Testis (tissue), 3 donors: Measurements from ENCODE around the gene ANO9. TPM values are rescaled to one million over a fixed set of nuclear protein-coding genes. Genes with fewer than 3 reads are reported as not detected.

Experiments used
- DNase-seq: peaks from one replicate; pipeline ENCODE4 v3.0.0-alpha.2; 2019
- H3K27ac ChIP-seq, 2 donors: fragments of 200-600 bp; sonication (generic); one replicate each; pipeline ENCODE4 v1.5.1; 2019
- H3K27me3 ChIP-seq: fragments of 200-600 bp; sonication (generic); one replicate; pipeline ENCODE4 v1.5.1; 2019
- H3K36me3 ChIP-seq: fragments of 200-600 bp; sonication (generic); one replicate; pipeline ENCODE4 v1.5.1; 2017; ENCODE audit warnings: low read depth; ENCODE audit errors: missing control alignments
- H3K4me1 ChIP-seq: fragments of 200-600 bp; sonication (generic); one replicate; pipeline ENCODE4 v1.5.1; 2019
- H3K4me3 ChIP-seq, 2 donors: fragments of 200-600 bp; sonication (generic); one replicate each; pipeline ENCODE4 v1.5.1; 2017 to 2019
- H3K9me3 ChIP-seq: fragments of 200-600 bp; sonication (generic); one replicate; pipeline ENCODE4 v1.5.1; 2017
- CTCF ChIP-seq, 3 experiments: fragments of 450-650 bp in 2 of 3; fragments of 200-600 bp in 1 of 3; sonication (generic) in 1 of 3; IDR thresholded peaks; one replicate each; pipeline ENCODE4 v1.5.1; 2016 to 2019; ENCODE audit warnings: antibody characterized with exemption in 3 of 3, mild to moderate bottlenecking in 2 of 3, moderate library complexity in 1 of 3
- POLR2A ChIP-seq: fragments of 450-650 bp; IDR thresholded peaks from one replicate; pipeline ENCODE4 v1.6.1; 2017; ENCODE audit warnings: antibody characterized with exemption, mild to moderate bottlenecking, moderate library complexity
- WGBS, 2 donors: methylation state at CpG; one replicate each; pipeline ENCODE4 v1.1.5; 2018; 5-methylcytosine and 5-hydroxymethylcytosine counted together
- intact Hi-C: fragments of 100-400 bp; cut with DNase I; formaldehyde crosslinking; loops from one replicate; pipeline ENCODE4 v1.15.1; 2023; ENCODE audit warnings: low total_unique reads
- polyA plus RNA-seq: library from polyadenylated mRNA; stranded (reverse); fragments of 350-450 nt; fragmentation: Illumina TruSeq; extraction: RNeasy Lipid Tissue Mini Kit (QIAGEN cat#74804); gene quantifications from one replicate; pipeline ENCODE4 v1.2.3, GENCODE V29; 2014; ENCODE audit warnings: low read depth, low replicate concordance; ENCODE audit not compliant: insufficient read depth
- total RNA-seq, 2 donors: library from RNA; depleted of rRNA; stranded (reverse); fragments of >200 nt; gene quantifications; one replicate each; pipeline ENCODE4 v1.2.3, GENCODE V29; 2016

The ANO9 gene
- total and polyA plus RNA-seq, 3 donors from 2014 or later = 1.6 to 2.9 (median 1.9) TPM

GRCh38 chr11:441043-441417, 781 bp downstream of the ANO9 start:
- Histone ChIP-seq H3K27ac (no peak overlapping the region), H3K4me3 (no peak overlapping the region), H3K9me3 (no peaks in the 10 kb centered on the region), H3K27me3 (no peaks in the 10 kb centered on the region), H3K36me3 (no peaks in the 10 kb centered on the region), H3K4me1 (peaks cover 16% of the 10 kb centered on the region)
- no peak for DNase-seq
- TF ChIP-seq CTCF (IDR thresholded peaks at IDR 0.05) (no peak), POLR2A (no peak)
- intact Hi-C loops = no loop called here
- WGBS, 2 donors = 48% methylated on average over 13 of the region's 13 CpGs; no CpG with 5 or more reads in 1 of the 2 donors

GRCh38 chr11:440065-441042, 1.5 kb downstream of the ANO9 start:
- DNase-seq = no peak
- TF ChIP-seq POLR2A (no peak), CTCF (IDR thresholded peaks at IDR 0.05) (no peak)
- WGBS, 2 donors = 88 to 92% methylated on average over 27 of the region's 27 CpGs
- Histone ChIP-seq H3K27me3 (no peaks in the 10 kb centered on the region), H3K4me1 (peaks cover 16% of the 10 kb centered on the region), H3K9me3 (no peaks in the 10 kb centered on the region), H3K27ac (no peak overlapping the region), H3K36me3 (no peaks in the 10 kb centered on the region), H3K4me3 (no peak overlapping the region)
- intact Hi-C loops = no loop called here

GRCh38 chr11:439315-440064, 2.3 kb downstream of the ANO9 start:
- Histone ChIP-seq H3K4me3 (no peak overlapping the region), H3K27me3 (no peaks in the 10 kb centered on the region), H3K4me1 (peaks cover 16% of the 10 kb centered on the region), H3K27ac (no peak overlapping the region), H3K36me3 (no peaks in the 10 kb centered on the region), H3K9me3 (no peaks in the 10 kb centered on the region)
- WGBS, 2 donors = 89% methylated on average over 13 to 22 of the region's 23 CpGs
- intact Hi-C loops = no loop called here
- TF ChIP-seq CTCF (IDR thresholded peaks at IDR 0.05) = no peak
- no peak for TF ChIP-seq POLR2A
- no peak for DNase-seq

GRCh38 chr11:438101-438844, 3.5 kb downstream of the ANO9 start:
- TF ChIP-seq CTCF (IDR thresholded peaks at IDR 0.05) (no peak), POLR2A (no peak)
- 89 to 91% methylated on average over 8 to 21 of the region's 21 CpGs for WGBS, 2 donors
- Histone ChIP-seq H3K27ac (no peak overlapping the region), H3K9me3 (no peaks in the 10 kb centered on the region), H3K4me3 (no peak overlapping the region), H3K36me3 (no peaks in the 10 kb centered on the region), H3K27me3 (no peaks in the 10 kb centered on the region), H3K4me1 (peaks cover 11% of the 10 kb centered on the region)
- no peak for DNase-seq
- intact Hi-C loops = no loop called here
